ENCODE results near the gene CCDC92.

The CCDC92 gene

DNA sequence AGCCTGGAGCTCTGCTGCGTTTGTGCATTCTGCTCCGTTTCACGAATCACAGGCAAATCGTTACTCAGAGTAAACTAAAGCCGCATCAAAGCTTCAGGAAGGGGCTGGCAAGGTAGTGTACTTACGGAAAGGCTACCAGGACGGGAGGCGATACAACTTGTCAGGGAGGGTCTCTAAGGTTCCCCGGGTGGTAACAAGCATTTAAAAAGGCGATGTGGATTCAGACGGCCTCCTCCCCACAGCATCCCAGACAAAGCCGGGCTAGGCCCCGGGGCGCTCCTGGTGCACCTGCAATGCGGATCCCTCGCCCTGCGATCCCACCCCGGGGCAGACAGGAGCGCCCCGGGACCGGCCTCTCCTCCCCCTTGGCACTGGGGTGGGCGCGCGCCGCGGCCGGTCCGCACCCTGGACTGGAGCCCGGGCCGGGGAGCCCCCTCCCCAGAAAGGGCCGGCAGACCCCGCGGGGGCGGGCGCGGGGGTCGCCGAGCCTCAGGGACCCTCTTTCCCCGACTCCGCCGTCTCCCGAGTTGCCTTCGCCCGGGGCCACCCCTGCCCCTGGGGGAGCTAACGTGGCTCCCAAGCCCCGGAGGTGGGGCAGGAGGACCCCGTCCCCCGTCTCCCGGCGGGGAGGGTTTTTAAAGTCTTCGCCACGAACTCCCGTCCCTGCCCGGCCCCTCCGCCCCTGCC, 718 bp downstream of the CCDC92 start:
- H3K36me3 ChIP-seq (ENCODE audit: control insufficient read depth, insufficient read depth, low read length, severe bottlenecking) = peaks cover 17% of the 10 kb centered on the region
- peaks cover 53% of the 10 kb centered on the region for H3K4me1 ChIP-seq (ENCODE audit: control insufficient read depth, insufficient read depth, low read length)
- peak; percentile 63 for DNase-seq (ENCODE audit: low read depth)
- H3K27me3 ChIP-seq (replicated peaks; ENCODE audit: control insufficient read depth, insufficient read depth, low read length) = no peaks in the 10 kb centered on the region
- no peaks in the 10 kb centered on the region for H3K9me3 ChIP-seq (ENCODE audit: control insufficient read depth, low read length)
- peak overlapping the region; percentile 93 for H3K4me3 ChIP-seq (ENCODE audit: low read length)
- H3K9ac ChIP-seq (ENCODE audit: low read length) = peak overlapping the region; percentile 83

GRCh38 chr12:123971449-123971769, 1.2 kb downstream of the CCDC92 start:
- Histone ChIP-seq H3K36me3 (ENCODE audit: control insufficient read depth, insufficient read depth, low read length, severe bottlenecking) (peaks cover 15% of the 10 kb centered on the region), H3K9me3 (ENCODE audit: control insufficient read depth, low read length) (no peaks in the 10 kb centered on the region), H3K4me1 (ENCODE audit: control insufficient read depth, insufficient read depth, low read length) (peaks cover 58% of the 10 kb centered on the region), H3K27me3 (replicated peaks; ENCODE audit: control insufficient read depth, insufficient read depth, low read length) (no peaks in the 10 kb centered on the region), H3K9ac (ENCODE audit: low read length) (peak overlapping the region; percentile 83), H3K4me3 (ENCODE audit: low read length) (peak overlapping the region; percentile 93)
- DNase-seq (ENCODE audit: low read depth) = peak; percentile 13

DNA sequence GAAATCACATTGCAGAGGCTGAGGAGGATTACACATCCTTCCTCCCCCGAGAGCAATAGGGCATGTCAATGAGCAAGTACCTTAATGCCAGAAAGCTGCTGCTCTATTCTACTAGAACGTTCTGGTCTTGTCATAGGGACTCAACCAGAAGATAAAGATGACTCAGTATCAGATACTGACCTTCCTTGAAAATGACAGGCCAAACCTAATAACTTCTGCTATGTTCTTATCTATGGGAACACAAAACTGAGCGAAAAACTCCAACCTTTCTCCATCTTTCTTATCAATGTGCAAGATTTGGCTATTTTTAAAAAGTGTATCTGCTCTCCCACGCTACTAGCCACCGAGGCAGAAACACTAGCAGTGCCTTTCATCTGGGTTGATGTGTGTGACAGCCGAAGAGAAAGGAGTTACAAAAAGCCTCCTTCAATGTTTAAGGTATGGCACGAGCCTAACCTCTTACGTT, 5.5 kb downstream of the CCDC92 start:
- H3K9ac ChIP-seq (ENCODE audit: low read length) = no peak overlapping the region
- H3K4me3 ChIP-seq (ENCODE audit: low read length) = no peak overlapping the region
- H3K4me1 ChIP-seq (ENCODE audit: control insufficient read depth, insufficient read depth, low read length) = peaks cover 50% of the 10 kb centered on the region
- H3K36me3 ChIP-seq (ENCODE audit: control insufficient read depth, insufficient read depth, low read length, severe bottlenecking) = peaks cover 5% of the 10 kb centered on the region
- H3K9me3 ChIP-seq (ENCODE audit: control insufficient read depth, low read length) = no peaks in the 10 kb centered on the region
- DNase-seq (ENCODE audit: low read depth) = no peak
- no peaks in the 10 kb centered on the region for H3K27me3 ChIP-seq (replicated peaks; ENCODE audit: control insufficient read depth, insufficient read depth, low read length)

GRCh38 chr12:123966596-123966995, 6.0 kb downstream of the CCDC92 start:
- Histone ChIP-seq H3K4me1 (ENCODE audit: control insufficient read depth, insufficient read depth, low read length) (peaks cover 50% of the 10 kb centered on the region), H3K9me3 (ENCODE audit: control insufficient read depth, low read length) (no peaks in the 10 kb centered on the region), H3K36me3 (ENCODE audit: control insufficient read depth, insufficient read depth, low read length, severe bottlenecking) (peaks cover 5% of the 10 kb centered on the region), H3K27me3 (replicated peaks; ENCODE audit: control insufficient read depth, insufficient read depth, low read length) (no peaks in the 10 kb centered on the region), H3K9ac (ENCODE audit: low read length) (no peak overlapping the region), H3K4me3 (ENCODE audit: low read length) (no peak overlapping the region)
- DNase-seq (ENCODE audit: low read depth) = peak; percentile 74

GRCh38 chr12:123965382-123965781, 7.2 kb downstream of the CCDC92 start:
- no peak for DNase-seq (ENCODE audit: low read depth)
- Histone ChIP-seq H3K9ac (ENCODE audit: low read length) (no peak overlapping the region), H3K4me1 (ENCODE audit: control insufficient read depth, insufficient read depth, low read length) (peaks cover 38% of the 10 kb centered on the region), H3K27me3 (replicated peaks; ENCODE audit: control insufficient read depth, insufficient read depth, low read length) (no peaks in the 10 kb centered on the region), H3K4me3 (ENCODE audit: low read length) (no peak overlapping the region), H3K36me3 (ENCODE audit: control insufficient read depth, insufficient read depth, low read length, severe bottlenecking) (peaks cover 5% of the 10 kb centered on the region), H3K9me3 (ENCODE audit: control insufficient read depth, low read length) (no peaks in the 10 kb centered on the region)

- H3K4me1 ChIP-seq (ENCODE audit: control insufficient read depth, insufficient read depth, low read length) = peaks cover 23% of the 10 kb centered on the region
- no peak overlapping the region for H3K4me3 ChIP-seq (ENCODE audit: low read length)
- H3K27me3 ChIP-seq (replicated peaks; ENCODE audit: control insufficient read depth, insufficient read depth, low read length) = no peaks in the 10 kb centered on the region
- H3K36me3 ChIP-seq (ENCODE audit: control insufficient read depth, insufficient read depth, low read length, severe bottlenecking) = peaks cover 5% of the 10 kb centered on the region
- no peak overlapping the region for H3K9ac ChIP-seq (ENCODE audit: low read length)
- H3K9me3 ChIP-seq (ENCODE audit: control insufficient read depth, low read length) = no peaks in the 10 kb centered on the region
- no peak for DNase-seq (ENCODE audit: low read depth)
Measured at GRCh38 chr12:123963821-123964220, 8.8 kb downstream of the CCDC92 start.

GRCh38 chr12:123962513-123962912, 10.1 kb downstream of the CCDC92 start:
- Histone ChIP-seq H3K4me3 (ENCODE audit: low read length) (no peak overlapping the region), H3K4me1 (ENCODE audit: control insufficient read depth, insufficient read depth, low read length) (peaks cover 12% of the 10 kb centered on the region), H3K9me3 (ENCODE audit: control insufficient read depth, low read length) (no peaks in the 10 kb centered on the region), H3K27me3 (replicated peaks; ENCODE audit: control insufficient read depth, insufficient read depth, low read length) (no peaks in the 10 kb centered on the region), H3K9ac (ENCODE audit: low read length) (no peak overlapping the region), H3K36me3 (ENCODE audit: control insufficient read depth, insufficient read depth, low read length, severe bottlenecking) (peaks cover under 1% of the 10 kb centered on the region)
- DNase-seq (ENCODE audit: low read depth) = no peak

- DNase-seq (ENCODE audit: low read depth) = no peak
- Histone ChIP-seq H3K27me3 (replicated peaks; ENCODE audit: control insufficient read depth, insufficient read depth, low read length) (no peaks in the 10 kb centered on the region), H3K9ac (ENCODE audit: low read length) (no peak overlapping the region), H3K4me1 (ENCODE audit: control insufficient read depth, insufficient read depth, low read length) (peaks cover 5% of the 10 kb centered on the region), H3K36me3 (ENCODE audit: control insufficient read depth, insufficient read depth, low read length, severe bottlenecking) (no peaks in the 10 kb centered on the region), H3K4me3 (ENCODE audit: low read length) (no peak overlapping the region), H3K9me3 (ENCODE audit: control insufficient read depth, low read length) (no peaks in the 10 kb centered on the region)
Measured at GRCh38 chr12:123961585-123962345, 10.9 kb downstream of the CCDC92 start.

DNA sequence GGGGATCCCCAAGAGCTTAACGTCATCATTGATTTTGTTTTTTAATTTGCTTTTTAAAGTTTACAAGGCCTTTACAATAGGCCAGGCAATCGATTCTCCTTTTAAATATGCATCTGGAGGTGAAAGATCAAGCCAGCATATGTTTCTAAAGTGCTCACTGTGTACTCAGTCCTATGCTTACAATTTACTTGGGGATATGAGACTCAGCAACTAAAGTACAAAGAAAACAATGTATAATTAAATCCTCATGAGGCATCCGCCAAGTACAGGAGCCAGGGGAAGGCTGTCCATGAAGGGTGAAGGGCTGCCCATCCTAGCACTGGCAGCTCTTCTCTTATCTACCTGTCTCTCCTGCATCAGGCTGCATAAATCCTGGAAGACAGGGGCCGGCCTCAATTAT, 11.8 kb downstream of the CCDC92 start:
- Histone ChIP-seq H3K27me3 (replicated peaks; ENCODE audit: control insufficient read depth, insufficient read depth, low read length) (no peaks in the 10 kb centered on the region), H3K36me3 (ENCODE audit: control insufficient read depth, insufficient read depth, low read length, severe bottlenecking) (no peaks in the 10 kb centered on the region), H3K9ac (ENCODE audit: low read length) (no peak overlapping the region), H3K4me3 (ENCODE audit: low read length) (no peak overlapping the region), H3K9me3 (ENCODE audit: control insufficient read depth, low read length) (no peaks in the 10 kb centered on the region), H3K4me1 (ENCODE audit: control insufficient read depth, insufficient read depth, low read length) (no peaks in the 10 kb centered on the region)
- peak; percentile 38 for DNase-seq (ENCODE audit: low read depth)

- no peak overlapping the region for H3K4me3 ChIP-seq (ENCODE audit: low read length)
Measured at GRCh38 chr12:123960029-123960735, 12.4 kb downstream of the CCDC92 start.

DNA sequence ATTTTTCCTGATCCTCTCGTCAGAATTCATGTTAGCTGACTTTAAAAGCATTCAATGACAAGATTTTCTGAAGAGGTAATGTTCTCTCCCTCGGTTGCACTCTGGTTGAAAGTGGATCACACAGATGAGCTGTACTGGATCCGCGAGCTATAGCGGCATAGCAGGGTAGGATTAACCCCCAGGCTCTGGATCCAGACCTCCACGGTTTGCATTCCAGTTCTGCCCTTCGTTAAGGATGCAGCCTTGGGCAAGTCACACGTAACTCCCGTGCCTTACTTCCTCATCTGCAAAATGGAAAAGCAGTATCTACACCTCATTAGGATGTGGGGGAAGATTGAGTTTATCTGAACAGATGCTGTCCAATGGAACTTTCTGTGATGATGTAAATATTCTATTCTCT, 13.8 kb downstream of the CCDC92 start:
- Histone ChIP-seq H3K27me3 (replicated peaks; ENCODE audit: control insufficient read depth, insufficient read depth, low read length) (no peaks in the 10 kb centered on the region), H3K4me3 (ENCODE audit: low read length) (no peak overlapping the region), H3K4me1 (ENCODE audit: control insufficient read depth, insufficient read depth, low read length) (no peaks in the 10 kb centered on the region), H3K9me3 (ENCODE audit: control insufficient read depth, low read length) (no peaks in the 10 kb centered on the region), H3K36me3 (ENCODE audit: control insufficient read depth, insufficient read depth, low read length, severe bottlenecking) (no peaks in the 10 kb centered on the region), H3K9ac (ENCODE audit: low read length) (no peak overlapping the region)
- DNase-seq (ENCODE audit: low read depth) = no peak

More at GRCh38 chr12:123960029-123960735, 12.4 kb downstream of the CCDC92 start:
- no peaks in the 10 kb centered on the region for H3K27me3 ChIP-seq (replicated peaks; ENCODE audit: control insufficient read depth, insufficient read depth, low read length)
- DNase-seq (ENCODE audit: low read depth) = no peak
- H3K9ac ChIP-seq (ENCODE audit: low read length) = no peak overlapping the region
- H3K9me3 ChIP-seq (ENCODE audit: control insufficient read depth, low read length) = no peaks in the 10 kb centered on the region
- H3K36me3 ChIP-seq (ENCODE audit: control insufficient read depth, insufficient read depth, low read length, severe bottlenecking) = no peaks in the 10 kb centered on the region
- H3K4me1 ChIP-seq (ENCODE audit: control insufficient read depth, insufficient read depth, low read length) = no peaks in the 10 kb centered on the region
